GM12864 (cell line): ENCODE data around the gene RRP9.

Experiments used
- DNase-seq: peaks from one replicate; pipeline ENCODE4 v3.0.0-alpha.2; 2011; ENCODE audit warnings: low read depth
- H3K4me3 ChIP-seq: 2 replicates; pipeline ENCODE4 v1.5.1; 2011; ENCODE audit warnings: mild to moderate bottlenecking, low read depth, low read length, control low read depth
- CTCF ChIP-seq: IDR thresholded peaks from 2 replicates; pipeline ENCODE4 v1.5.1; 2011; ENCODE audit warnings: low read depth, mild to moderate bottlenecking, moderate library complexity, low read length, control low read depth, inconsistent platforms; ENCODE audit errors: missing control alignments

RRP9 gene

GRCh38 chr3:51985063-51985462, 43.4 kb upstream of the RRP9 start:
- no peak for DNase-seq
- H3K4me3 ChIP-seq, result no peak overlapping the region
- TF ChIP-seq CTCF, result no peak

- no peak for TF ChIP-seq CTCF
- DNase-seq, result no peak
- no peak overlapping the region for H3K4me3 ChIP-seq
Observed at GRCh38 chr3:51984269-51984647, 42.6 kb upstream of the RRP9 start.

- no peak for TF ChIP-seq CTCF
- no peak for DNase-seq
- H3K4me3 ChIP-seq, result peak overlapping the region; percentile 63
Observed at GRCh38 chr3:51983578-51984268, 42.0 kb upstream of the RRP9 start.

GRCh38 chr3:51982838-51983577, 41.3 kb upstream of the RRP9 start, which contains the start of gene ACY1:
Gene ACY1, plus strand, starts transcription at chr3:51983535. Its CDS starts 530 bp downstream, at chr3:51984065.
- peak within 1 kb of the TSS; percentile 63 for H3K4me3 ChIP-seq
- peak; percentile 34 for DNase-seq
- no peak for TF ChIP-seq CTCF

GRCh38 chr3:51982352-51982837, 40.7 kb upstream of the RRP9 start:
- no peak for DNase-seq
- peak; percentile 80 for TF ChIP-seq CTCF
- peak overlapping the region; percentile 63 for H3K4me3 ChIP-seq

GRCh38 chr3:51980253-51980652, 38.5 kb upstream of the RRP9 start:
- TF ChIP-seq CTCF, result no peak

GRCh38 chr3:51978143-51978502, 36.4 kb upstream of the RRP9 start:
- no peak for TF ChIP-seq CTCF
- H3K4me3 ChIP-seq, result no peak overlapping the region
- DNase-seq, result no peak

More at GRCh38 chr3:51980253-51980652, 38.5 kb upstream of the RRP9 start:
- no peak for DNase-seq
- no peak overlapping the region for H3K4me3 ChIP-seq
